ENCODE measurements around the gene CUTC.
"Not testable (repeated sequence)": the region's sequence is repeated elsewhere in the genome, so short reads cannot be mapped to it uniquely, and the experiment has no call there.

The CUTC gene

DNA sequence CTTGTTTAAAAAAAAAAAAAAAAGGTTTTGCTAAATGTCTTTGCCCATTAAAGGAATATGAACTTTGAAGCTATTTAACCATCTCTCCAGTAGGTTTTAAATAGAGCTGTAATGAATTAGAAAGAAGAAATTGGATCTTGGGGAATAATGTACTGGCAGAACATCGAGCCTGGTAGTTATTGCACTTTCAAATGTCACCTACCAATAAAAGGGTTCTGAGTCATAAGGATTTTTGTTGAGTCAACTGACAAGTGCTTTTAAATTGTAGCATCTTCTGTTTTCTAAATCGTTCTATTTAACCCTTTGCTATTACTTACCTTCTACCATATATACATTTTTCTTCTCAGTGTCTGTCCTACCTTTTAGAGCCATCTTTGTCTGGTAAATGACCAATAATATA lies 10.7 kb downstream of the CUTC start:
- no peak for DNase-seq (ENCODE audit: low read depth in 2 of 2)

DNA sequence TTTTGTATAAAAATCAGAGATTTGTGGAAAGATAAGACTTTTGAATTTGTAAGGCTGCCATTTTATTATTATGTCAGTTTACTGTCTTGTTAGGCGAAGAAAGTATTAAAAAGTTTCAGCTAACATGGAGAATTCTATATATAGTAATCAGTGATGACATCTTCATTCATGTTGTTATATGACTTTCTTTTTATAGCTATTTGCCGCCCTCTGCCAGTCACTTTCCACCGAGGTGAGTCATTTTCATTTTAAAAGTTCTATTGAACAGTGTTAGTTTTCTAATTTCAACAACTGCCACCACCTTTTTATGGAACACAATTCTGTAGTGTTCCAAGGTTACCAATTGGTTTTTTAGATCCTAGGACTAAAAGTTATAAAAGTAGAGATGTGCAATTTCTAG lies 11.8 kb downstream of the CUTC start:
- DNase-seq (ENCODE audit: low read depth in 2 of 2), result no peak

DNA sequence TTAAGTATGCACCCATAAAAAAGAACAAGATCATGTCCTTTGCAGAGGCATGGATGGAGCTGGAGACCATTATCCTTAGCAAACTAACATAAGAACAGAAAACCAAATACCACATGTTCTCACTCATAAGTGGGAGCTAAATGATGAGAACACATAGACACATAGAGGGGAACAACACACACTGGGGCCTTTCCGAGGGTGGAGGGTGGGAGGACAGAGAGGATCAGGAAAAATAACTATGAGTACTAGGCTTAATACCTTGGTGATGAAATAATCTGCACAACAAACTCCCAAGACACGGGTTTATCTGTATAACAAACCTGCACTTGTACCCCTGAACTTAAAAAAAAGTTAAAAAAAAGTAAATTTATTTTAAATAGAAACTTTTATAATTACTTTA lies 14.1 kb downstream of the CUTC start:
- not testable (repeated sequence) for DNase-seq (ENCODE audit: low read depth in 2 of 2)

DNA sequence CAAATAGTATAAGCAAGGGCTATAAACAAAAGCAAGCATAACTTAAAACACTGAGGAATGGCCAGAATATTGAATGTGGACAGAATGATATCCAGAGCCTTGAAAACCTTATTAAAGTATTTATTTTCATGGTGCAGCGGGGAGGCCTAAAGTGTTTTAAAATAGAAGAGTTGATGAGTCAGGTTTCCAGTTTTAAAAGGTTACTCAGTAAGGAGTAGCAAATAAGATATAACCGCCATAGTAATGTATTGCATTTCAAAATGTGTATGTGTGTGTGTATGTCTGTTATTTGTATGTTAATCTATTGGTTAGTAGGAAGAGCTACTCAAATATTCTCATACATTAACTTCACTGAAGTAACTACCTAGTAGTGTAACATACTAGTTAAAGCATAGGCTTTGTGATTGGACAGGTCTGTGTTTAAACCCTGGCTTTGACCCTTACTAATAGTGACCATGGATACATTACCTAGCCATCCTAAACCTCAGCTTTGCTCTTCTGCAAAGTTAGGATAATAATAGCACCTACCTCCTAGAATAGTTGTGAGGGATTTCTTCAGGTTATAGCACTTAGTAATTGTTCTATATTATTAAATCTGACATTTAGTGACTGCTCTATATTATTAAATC lies 16.9 kb downstream of the CUTC start:
- no peak for DNase-seq (ENCODE audit: low read depth in 2 of 2)

DNA sequence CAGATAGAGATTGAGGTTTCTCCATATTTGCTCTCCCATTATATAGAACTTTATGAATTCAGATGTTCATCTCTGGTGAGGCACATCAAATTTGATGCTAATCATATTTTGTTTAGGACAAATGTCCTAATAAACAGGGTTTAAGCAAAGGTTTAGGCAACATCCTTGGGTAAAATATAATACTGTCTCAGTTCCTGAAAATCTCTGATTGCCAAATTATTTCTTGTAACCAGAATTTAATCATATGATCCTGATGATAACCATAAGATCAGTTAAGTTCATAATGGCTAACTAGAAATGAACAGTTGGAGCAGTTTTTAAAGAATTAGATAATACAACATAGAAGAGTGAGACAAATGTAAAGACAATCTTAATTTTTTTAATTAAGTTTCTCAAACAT lies 18.6 kb downstream of the CUTC start:
- DNase-seq (ENCODE audit: low read depth in 2 of 2), result no peak

DNA sequence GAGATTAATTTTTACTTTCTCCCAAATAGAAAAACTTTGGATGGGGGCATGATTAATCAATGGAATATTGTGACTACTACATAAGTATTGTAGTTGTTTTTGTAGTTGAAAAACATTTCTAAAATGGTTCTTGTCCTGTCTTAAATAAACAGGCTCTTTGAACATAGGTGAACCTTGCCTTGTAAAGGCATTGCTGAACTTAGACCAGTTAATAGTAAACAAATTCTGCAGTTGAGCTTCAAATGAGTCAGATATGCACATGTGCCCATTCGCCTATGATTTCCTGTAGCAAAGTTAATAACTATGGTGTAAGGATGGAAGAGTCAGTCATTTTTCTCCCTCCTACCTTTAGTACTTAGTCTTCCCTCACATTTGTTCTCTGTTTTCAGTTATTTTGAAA lies 22.6 kb downstream of the CUTC start:
- no peak for DNase-seq (ENCODE audit: low read depth in 2 of 2)

DNA sequence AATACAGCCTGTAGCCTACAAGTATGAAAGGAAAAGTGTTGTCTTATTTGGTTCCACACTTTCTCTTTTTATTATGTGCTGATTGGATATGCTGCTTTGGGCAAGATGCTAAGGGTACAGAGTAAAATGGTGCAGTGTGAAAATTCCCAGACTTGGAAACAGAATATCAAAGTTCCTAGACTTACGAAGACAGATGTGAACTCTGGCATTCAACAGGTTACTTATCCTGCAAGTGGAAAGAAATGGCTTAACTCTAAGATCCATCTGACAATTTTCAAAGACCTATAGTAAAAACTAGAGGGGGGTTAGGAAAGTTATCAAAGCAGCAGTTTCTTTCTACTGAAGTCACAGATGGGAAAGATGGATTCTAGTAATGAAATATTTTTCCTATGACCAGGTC lies 24.1 kb downstream of the CUTC start:
- DNase-seq (ENCODE audit: low read depth in 2 of 2), result no peak

DNA sequence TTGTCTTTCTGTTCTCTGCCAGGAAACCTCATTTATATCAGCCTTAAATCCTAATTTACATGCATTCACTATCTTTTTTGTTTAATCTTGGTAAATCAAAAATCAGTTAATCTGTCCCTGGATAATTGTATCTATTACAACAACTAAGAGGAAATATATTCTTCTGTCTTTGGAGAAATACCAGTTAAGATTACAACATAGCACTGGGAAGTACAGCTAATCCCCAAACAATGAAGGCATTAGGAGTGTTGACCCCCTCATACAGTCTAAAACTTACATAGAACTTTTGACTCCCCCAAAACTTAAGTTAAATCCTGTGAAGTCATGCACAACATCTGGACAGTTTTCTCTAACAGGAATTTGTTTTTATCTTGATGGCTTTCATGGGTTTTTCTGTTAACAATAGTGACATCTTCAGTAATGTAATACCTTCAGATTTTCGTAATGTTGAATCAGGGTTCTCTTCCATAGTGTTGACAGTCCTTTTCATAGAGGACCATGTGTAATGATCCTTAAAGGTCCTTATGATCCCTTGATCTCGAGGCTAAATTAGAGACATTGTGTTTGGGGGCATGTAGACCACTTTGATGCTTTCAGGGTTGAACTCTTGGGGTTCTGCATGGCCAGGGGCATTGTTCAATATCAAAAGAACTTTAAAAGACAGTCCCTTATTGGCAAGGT lies 26.3 kb downstream of the CUTC start:
- no peak for DNase-seq (ENCODE audit: low read depth in 2 of 2)

DNA sequence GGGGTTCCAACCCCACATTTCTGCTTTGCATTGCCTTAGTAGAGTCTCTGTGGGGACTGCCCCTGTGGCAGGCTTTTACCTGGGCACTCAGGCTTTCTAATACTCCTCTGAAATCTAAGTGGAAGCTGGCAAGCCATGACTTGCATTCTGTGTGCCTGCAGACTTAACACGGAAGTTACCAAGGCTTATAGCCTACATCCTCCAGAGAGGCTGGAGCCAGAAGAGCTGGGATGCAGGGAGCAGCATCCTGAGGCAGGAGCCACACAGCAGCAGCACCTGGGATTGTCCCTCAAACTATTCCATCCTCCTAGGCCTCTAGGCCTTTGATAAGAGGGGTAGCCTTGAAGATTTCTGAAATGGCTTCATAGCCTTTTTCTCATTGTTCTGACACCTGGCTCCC lies 28.3 kb downstream of the CUTC start:
- DNase-seq (ENCODE audit: low read depth in 2 of 2), result no peak

DNA sequence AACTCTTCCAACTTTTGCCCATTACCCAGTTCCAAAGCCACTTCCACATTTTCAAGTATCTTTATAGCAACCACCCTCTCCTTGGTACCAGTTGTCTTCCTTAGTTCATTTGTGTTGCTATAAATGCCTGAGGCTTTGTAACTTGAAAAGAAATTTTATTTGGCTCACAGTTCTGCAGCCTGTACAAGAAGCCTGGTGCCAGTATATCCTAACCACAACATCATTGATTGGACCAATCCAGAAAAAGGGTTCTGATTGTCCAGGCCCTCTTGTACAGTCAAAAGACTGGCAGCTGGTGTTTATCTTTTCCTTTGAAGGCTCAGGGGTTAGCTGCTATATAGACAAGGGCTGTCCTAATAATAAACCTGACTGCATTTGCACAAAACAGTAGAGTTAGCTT lies 29.3 kb downstream of the CUTC start:
- DNase-seq (ENCODE audit: low read depth in 2 of 2), result no peak

DNA sequence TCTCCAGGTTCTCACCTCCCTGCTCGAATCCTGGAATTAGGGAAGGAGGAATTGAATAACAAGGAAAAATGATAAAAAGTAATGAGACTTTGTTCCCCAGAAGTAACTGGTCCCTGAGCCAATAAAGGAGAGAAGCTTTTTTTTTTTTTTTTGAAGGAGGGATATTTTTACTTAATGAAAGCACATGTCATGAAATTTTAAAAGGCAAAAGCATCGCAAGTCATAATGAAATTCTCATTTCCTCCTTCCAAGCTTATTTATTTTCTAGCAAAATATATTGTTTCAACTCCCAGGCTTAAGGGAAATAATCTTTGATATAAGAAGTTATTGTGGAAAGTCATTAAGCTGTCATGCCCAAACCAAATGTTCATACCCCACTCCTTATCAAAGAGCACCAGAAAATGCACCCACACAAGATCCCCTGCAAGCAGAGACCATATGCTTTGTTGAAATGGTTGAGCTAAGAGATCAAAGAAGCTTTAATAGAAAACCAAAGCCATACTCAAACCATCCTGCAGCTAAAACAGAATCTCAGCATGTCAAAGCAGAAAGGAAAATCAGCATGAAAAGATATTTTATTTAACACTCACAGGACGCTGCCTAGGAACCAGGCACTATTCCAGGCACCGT lies 33.8 kb downstream of the CUTC start:
- no peak for DNase-seq (ENCODE audit: low read depth in 2 of 2)

DNA sequence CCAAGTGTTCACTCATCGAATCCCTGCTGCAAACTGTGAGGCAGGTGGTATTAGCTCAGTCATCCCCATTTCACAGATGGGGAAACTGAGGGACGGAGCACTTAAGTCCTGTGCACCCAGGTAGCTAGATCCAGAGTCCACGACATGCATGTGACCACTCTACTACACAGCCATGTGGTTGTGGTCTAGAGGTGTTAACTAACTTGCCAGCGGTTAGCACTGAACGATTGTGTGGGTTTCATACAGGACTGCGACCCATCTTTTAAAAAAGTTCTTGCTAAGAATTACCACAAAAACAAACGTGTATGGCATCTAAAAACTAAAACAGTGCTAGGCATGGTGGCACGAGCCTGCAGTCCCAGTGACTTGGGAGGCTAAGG lies 34.3 kb downstream of the CUTC start:
- no peak for DNase-seq (ENCODE audit: low read depth in 2 of 2)

DNA sequence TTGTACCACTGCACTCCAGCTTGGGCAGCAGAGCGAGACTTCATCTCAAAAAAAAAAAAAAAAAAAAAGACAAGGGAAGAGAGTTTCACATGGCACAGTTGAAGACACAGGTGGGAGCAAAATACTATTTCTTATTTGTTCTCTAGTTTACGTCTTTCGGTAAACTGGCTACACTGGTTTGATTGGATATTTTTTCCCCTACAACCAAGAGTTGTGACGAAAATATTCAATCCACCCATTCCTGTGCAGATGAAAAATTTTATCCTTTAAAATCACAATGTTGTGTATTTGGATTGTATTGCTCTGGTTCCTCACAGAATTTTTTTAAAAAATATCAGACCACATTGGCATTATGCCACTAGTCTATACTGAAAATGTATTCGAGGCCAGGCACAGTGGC lies 35.9 kb downstream of the CUTC start:
- no peak for DNase-seq (ENCODE audit: low read depth in 2 of 2)

DNA sequence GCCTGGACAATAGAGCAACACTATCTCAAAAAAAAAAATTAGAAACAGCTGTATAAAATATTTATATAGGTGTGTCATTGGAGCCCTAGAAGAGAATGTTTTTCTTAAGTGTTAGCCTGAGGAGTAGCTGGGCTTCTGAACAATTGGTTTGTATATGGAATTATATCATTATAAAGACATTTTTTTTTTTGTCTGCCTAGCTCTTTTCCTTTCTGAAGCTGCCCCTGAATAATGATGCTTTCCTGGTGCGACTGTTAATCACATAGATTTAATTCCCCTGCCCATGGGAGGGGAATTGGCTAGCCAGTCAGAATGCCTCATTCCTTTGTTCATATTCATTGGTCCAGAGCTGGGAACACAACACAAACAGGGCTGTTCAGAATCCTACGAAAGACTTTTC lies 36.5 kb downstream of the CUTC start:
- no peak for DNase-seq (ENCODE audit: low read depth in 2 of 2)

DNA sequence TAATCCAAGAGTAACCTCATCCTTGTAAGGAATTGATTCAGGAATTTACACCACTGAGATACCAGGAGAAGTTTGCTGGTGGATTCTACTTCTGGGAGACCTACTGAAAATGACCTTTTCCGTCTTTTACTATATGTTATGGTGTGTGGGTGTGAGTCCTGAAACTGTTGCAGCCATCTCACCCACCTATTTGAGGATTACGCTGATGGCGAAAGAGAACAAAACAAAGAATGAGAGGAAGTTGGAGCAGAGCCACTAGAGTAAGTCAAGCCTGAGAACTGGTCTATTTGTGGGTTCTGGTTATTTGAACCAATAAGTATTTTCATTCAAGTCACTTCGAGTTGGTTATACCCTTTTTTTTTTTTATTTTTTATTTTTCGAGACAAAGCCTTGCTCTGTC lies 37.7 kb downstream of the CUTC start:
- DNase-seq (ENCODE audit: low read depth in 2 of 2), result no peak

DNA sequence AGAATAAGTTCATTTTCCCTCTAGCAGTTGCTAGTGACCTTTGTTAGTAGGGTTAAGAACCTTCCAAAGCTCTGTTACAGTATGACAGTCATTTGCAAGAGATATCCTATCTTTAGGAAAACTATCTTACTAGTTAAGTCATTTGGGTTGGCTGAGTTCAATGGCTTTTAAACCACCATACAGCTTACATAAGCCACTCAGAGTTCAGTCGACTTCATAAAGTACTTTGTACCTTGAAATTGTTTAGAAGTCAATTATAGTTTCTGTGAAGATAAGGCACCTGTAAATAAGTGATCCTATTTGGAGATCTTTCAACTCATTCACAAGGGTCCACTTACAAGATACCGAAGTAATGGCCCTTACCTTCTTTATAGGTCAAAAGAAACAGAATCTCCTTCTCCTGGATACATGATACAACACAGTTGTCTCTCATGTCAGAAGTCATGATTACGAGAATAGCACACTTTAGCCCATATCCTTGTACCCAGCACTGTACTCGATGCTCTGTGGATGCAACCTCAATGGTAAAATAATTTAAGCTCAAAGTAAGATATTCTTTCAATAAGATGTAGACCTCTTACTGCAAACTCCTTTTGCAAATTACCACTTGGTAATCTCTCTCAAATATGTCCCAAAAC lies 38.5 kb downstream of the CUTC start:
- DNase-seq (ENCODE audit: low read depth in 2 of 2), result no peak

DNA sequence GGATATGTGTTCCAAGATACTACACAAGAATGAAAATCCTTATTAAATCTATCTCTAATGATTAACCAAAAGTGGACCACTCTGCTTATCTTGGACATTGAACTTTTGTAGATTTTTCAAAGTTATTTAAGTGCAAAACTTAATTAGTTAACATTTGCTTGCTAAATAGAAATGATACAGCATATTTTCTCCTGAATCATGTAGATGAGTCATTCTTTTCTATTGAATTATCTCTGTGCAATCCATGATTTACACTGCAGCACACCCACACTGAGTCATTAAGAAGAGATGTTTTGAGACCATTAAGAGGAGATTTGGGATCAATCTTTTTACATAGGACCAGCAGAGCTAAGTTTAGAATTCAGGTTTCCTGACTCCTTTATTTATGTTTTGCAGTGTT lies 43.8 kb downstream of the CUTC start:
- no peak for DNase-seq (ENCODE audit: low read depth in 2 of 2)

DNA sequence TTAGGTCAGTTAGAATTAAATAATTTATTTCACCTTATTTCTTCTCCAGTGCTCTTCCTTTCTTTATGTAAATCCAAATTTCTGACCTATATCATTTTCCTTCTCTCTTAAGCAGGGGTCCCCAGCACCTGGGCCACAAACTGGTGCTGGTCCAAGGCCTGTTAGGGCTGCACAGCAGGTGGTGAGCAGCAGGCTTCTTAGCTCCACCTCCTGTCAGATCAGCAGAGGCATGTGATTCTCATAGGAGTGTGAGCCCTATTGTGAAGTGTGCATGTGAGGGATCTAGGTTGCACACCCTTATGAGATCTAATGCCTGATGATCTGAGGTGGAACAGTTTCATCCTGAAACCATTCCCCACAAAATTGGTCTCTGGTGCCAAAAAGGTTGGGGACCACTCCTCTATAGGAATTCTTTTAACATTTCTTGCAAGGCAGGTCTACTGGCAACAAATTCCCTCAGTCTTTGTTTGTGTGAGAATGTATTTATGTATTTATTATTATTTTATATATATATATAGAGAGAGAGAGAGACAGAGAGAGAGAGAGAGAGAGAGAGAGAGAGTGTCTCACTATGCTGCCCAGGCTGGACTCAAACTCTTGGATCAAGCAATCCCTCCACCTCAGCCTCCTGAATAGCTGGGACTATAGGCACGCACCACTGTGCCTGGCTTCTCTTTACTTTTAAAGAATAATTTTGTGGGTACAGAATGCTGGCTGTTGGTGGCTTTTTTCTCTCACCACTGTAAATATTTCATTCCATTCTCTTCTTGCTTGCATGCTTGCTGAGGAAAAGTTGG lies 46.1 kb downstream of the CUTC start:
- DNase-seq (ENCODE audit: low read depth in 2 of 2), result no peak

DNA sequence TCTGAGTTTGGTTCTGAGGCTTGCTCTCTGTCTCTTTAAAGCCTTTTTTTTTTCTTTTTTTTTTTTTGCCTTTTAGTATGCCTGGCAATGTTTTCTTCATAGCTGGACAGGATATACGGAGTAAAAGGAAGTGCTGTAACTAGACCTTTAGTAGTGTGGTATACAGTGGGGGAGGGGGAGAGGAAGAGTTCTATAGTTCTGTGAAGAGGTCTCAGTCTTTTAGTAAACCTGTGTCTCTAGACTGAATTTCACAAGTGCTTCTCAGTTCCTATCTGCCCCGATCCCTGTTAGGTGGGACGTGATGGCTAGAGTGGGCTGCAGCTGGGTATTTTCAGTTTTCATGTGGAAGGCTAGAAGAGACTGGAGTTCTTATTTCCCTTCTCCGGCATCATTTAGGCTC lies 47.3 kb downstream of the CUTC start:
- DNase-seq (ENCODE audit: low read depth in 2 of 2), result no peak

DNA sequence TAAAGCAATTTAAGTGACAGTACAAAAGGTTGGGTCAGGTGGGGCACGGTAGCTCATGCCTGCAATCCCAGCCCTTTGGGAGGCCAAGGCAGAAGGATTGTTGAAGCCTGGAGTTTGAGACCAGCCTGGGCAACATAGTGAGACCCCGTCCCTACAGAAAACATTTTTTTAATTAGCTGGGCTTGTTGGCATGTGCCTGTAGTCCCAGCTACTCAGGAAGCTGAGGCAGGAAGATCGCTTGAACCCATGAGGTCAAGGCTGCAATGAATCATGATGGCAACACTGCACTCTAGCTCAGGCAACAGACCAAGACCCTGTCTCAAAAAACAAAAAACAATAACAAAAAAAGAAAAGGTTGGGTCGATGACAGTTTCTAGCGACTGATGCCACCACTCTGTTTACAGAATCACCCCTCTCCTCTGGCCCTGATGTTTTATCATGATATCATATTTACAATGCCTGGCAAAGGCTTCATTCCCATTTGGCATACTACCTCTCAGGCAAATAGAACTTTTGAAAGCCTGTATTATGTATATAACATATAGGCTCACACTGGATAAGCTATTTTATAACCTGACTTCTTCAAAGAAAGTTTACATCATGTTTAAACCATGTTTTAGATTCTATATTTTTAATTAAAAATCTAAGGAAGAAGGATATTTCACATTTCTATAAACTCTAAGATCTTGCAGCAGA lies 49.8 kb downstream of the CUTC start:
- DNase-seq (ENCODE audit: low read depth in 2 of 2), result no peak

DNA sequence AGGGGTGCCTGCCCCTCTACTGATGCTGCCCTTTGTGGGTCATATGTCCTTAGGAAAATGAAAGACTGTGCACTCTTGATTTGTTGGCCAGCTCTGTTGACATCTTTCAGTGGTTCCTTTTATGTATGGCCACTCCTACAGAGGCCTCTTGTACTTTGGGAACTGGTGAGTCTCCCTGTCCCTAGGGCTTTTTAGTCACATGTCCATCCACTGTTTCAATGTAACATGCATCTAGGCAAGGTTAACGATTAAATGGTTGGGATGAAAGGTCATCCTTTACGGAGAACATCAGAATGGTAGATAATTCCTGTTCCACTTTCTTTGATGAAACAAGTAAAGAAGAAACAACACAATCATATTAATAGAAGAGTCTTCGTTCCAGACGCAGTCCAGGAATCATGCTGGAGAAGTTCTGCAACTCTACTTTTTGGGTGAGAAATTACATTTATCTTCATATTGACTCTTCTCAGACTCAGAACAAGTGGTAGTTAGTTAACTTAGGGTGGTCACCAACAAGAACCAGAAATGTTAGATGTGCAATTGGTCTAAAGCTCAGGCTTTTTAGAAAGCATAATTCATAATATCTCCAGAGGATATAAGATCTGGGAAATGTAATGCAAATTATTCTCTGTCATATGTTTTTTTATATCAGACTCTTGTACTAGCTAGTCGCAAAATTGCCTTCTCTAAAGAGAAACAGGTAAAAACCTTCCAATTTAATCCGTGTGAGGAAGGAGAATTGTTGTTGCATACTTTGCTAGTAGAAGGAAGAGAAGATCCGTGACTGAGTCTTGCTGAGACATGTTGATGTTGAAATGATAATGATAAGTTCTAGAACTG lies 50.6 kb downstream of the CUTC start, which contains the start of gene ABCC2:
ABCC2 (plus strand) TSS at position 194 of the 840 bp plus-strand sequence; CDS start at position 399, 205 bp downstream.
- no peak for DNase-seq (ENCODE audit: low read depth in 2 of 2)

Measured in stimulated activated CD8-positive, alpha-beta memory T cell treated with anti-CD3 and anti-CD28 coated beads, Interleukin-7, amount 100 ng/mL, for 1 hour (primary cell).